WTC11 (cell line): ENCODE data around the gene FASN. TPM values are rescaled to one million over a fixed set of nuclear protein-coding genes. Genes with fewer than 3 reads are reported as not detected.

Source experiments
- ATAC-seq: fragments of 200-7000 bp; cut with Tn5 transposase; 2 replicates; pipeline ENCODE4 v1.10.0; 2021; ENCODE audit warnings: mild to moderate bottlenecking, moderate library complexity
- CTCF ChIA-PET: fragments of 300-600 bp; sonication (Branson Sonifier 250); formaldehyde crosslinking; loops from one replicate; lab custom pipeline; 2021; ENCODE audit warnings: antibody characterized with exemption; lab: Charles Lee
- POLR2A ChIA-PET: fragments of 350-600 bp; sonication (Branson Sonifier 250); formaldehyde crosslinking; loops from one replicate; lab custom pipeline; 2021; ENCODE audit warnings: antibody characterized with exemption; lab: Charles Lee
- DNase-seq: peaks from one replicate; pipeline ENCODE4 v3.0.0; 2021; ENCODE audit warnings: low spot score
- H3K27ac Mint-ChIP-seq: 2 replicates; pipeline ENCODE4 v1.8.0; 2021; ENCODE audit warnings: mixed read lengths
- H3K27me3 Mint-ChIP-seq: 2 replicates; pipeline ENCODE4 v1.8.0; 2021; ENCODE audit warnings: low read depth, mild to moderate bottlenecking, moderate library complexity, mixed read lengths
- H3K36me3 Mint-ChIP-seq: 2 replicates; pipeline ENCODE4 v1.8.0; 2021; ENCODE audit warnings: mixed read lengths
- H3K4me1 Mint-ChIP-seq: 2 replicates; pipeline ENCODE4 v1.8.0; 2022; ENCODE audit warnings: mixed read lengths
- H3K4me3 Mint-ChIP-seq: 2 replicates; pipeline ENCODE4 v1.8.0; 2021; ENCODE audit warnings: mild to moderate bottlenecking, moderate library complexity, mixed read lengths
- H3K9me3 Mint-ChIP-seq: 2 replicates; pipeline ENCODE4 v1.8.0; 2021; ENCODE audit warnings: mixed read lengths
- GRHL2 ChIP-seq: fragments of 250-450 bp; sonication (Bioruptor Pico); IDR thresholded peaks from 2 replicates; pipeline ENCODE4 v1.8.0; 2022; ENCODE audit warnings: mild to moderate bottlenecking, moderate library complexity; ENCODE audit not compliant: insufficient replicate concordance, severe bottlenecking
- IRF2 ChIP-seq: sonication (generic); formaldehyde crosslinking; IDR thresholded peaks from 2 replicates; pipeline ENCODE4 v1.8.0; 2022; ENCODE audit warnings: low read depth, missing genetic modification reagents, borderline replicate concordance
- TEAD1 ChIP-seq: sonication (generic); formaldehyde crosslinking; IDR thresholded peaks from 2 replicates; pipeline ENCODE4 v1.8.0; 2022; ENCODE audit warnings: mild to moderate bottlenecking, missing genetic modification reagents
- ZNF138 ChIP-seq: sonication (generic); formaldehyde crosslinking; conservative IDR thresholded peaks from 2 replicates; pipeline ENCODE4 v1.8.1; 2022; ENCODE audit warnings: mild to moderate bottlenecking, moderate library complexity, missing genetic modification reagents
- ZNF396 ChIP-seq: fragments of 250-450 bp; sonication (Bioruptor Pico); IDR thresholded peaks from 2 replicates; pipeline ENCODE4 v1.8.0; 2021; ENCODE audit warnings: mild to moderate bottlenecking, moderate library complexity, borderline replicate concordance
- ZNF423 ChIP-seq: fragments of 250-450 bp; sonication (Bioruptor Pico); IDR thresholded peaks from 2 replicates; pipeline ENCODE4 v2.1.2; 2022; ENCODE audit warnings: mild to moderate bottlenecking, moderate library complexity
- total RNA-seq: library from RNA; stranded (reverse); gene quantifications from 3 replicates; pipeline ENCODE4 v1.2.3, GENCODE V29; 2021
- TF ChIP-seq, protein P1 (sequence below): sonication (generic); formaldehyde crosslinking; IDR thresholded peaks from 2 replicates; pipeline ENCODE4 v1.8.1; 2023; ENCODE audit warnings: mild to moderate bottlenecking, missing genetic modification reagents
- TF ChIP-seq, protein P2 (sequence below): sonication (generic); formaldehyde crosslinking; IDR thresholded peaks from 2 replicates; pipeline ENCODE4 v1.8.1; 2022; ENCODE audit warnings: mild to moderate bottlenecking, missing genetic modification reagents, moderate library complexity, borderline replicate concordance
- TF ChIP-seq, protein P3 (sequence below): fragments of 250-450 bp; sonication (Bioruptor Pico); IDR thresholded peaks from 2 replicates; pipeline ENCODE4 v2.1.2; 2022; ENCODE audit warnings: mild to moderate bottlenecking, moderate library complexity
- TF ChIP-seq, protein P4 (sequence below): sonication (generic); formaldehyde crosslinking; IDR thresholded peaks from 2 replicates; pipeline ENCODE4 v1.8.1; 2022; ENCODE audit warnings: missing genetic modification reagents, borderline replicate concordance
- TF ChIP-seq, protein P5 (sequence below): sonication (generic); formaldehyde crosslinking; IDR thresholded peaks from 2 replicates; pipeline ENCODE4 v1.8.1; 2023; ENCODE audit warnings: mild to moderate bottlenecking, missing genetic modification reagents, moderate library complexity
- TF ChIP-seq, protein P6 (sequence below): sonication (generic); formaldehyde crosslinking; IDR thresholded peaks from 2 replicates; pipeline ENCODE4 v1.8.1; 2023; ENCODE audit warnings: mild to moderate bottlenecking, missing genetic modification reagents
- TF ChIP-seq, protein P7 (sequence below): fragments of 250-450 bp; sonication (Bioruptor Pico); IDR thresholded peaks from 2 replicates; pipeline ENCODE4 v1.9.0; 2021; ENCODE audit warnings: mild to moderate bottlenecking, borderline replicate concordance

FASN gene
- total RNA-seq, 1 experiment from 2014 or later: 742 TPM

DNA sequence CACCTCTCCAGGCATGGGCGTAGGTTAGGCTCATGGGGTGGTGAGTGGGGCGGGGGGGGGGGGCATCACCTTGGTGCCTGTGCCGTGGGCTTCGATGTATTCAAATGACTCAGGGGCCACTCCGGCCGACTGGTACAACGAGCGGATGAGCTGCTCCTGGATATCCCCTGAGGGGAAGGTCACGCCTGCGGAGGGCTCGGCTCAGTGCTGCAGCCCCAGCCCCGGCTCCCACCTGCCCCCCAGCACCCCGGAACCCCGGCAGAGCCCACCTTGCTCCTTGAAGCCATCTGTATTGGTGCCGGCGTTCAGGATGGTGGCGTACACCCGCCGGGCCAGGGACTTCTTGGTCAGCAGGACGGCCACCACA, 5.4 kb downstream of the FASN start:
- CTCF ChIA-PET: interaction anchor here (0.7 kb wide), 1 partner anchor 73 kb away, joined by 3 read pairs; no protein-coding TSS in a partner anchor
- POLR2A ChIA-PET: no interaction called here
- ATAC-seq: no peak
- DNase-seq: no peak
- Mint-ChIP-seq H3K27ac (no peak overlapping the region), H3K27me3 (no peaks in the 10 kb centered on the region), H3K4me1 (peaks cover 3% of the 10 kb centered on the region), H3K9me3 (no peaks in the 10 kb centered on the region), H3K36me3 (peaks cover 22% of the 10 kb centered on the region), H3K4me3 (no peak overlapping the region)
- TF ChIP-seq, protein P1, sequence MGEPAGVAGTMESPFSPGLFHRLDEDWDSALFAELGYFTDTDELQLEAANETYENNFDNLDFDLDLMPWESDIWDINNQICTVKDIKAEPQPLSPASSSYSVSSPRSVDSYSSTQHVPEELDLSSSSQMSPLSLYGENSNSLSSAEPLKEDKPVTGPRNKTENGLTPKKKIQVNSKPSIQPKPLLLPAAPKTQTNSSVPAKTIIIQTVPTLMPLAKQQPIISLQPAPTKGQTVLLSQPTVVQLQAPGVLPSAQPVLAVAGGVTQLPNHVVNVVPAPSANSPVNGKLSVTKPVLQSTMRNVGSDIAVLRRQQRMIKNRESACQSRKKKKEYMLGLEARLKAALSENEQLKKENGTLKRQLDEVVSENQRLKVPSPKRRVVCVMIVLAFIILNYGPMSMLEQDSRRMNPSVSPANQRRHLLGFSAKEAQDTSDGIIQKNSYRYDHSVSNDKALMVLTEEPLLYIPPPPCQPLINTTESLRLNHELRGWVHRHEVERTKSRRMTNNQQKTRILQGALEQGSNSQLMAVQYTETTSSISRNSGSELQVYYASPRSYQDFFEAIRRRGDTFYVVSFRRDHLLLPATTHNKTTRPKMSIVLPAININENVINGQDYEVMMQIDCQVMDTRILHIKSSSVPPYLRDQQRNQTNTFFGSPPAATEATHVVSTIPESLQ (CRISPR knock-in tag): no peak
- TF ChIP-seq TEAD1 (CRISPR knock-in tag) (no peak), ZNF396 (no peak), GRHL2 (CRISPR knock-in tag) (no peak)

DNA sequence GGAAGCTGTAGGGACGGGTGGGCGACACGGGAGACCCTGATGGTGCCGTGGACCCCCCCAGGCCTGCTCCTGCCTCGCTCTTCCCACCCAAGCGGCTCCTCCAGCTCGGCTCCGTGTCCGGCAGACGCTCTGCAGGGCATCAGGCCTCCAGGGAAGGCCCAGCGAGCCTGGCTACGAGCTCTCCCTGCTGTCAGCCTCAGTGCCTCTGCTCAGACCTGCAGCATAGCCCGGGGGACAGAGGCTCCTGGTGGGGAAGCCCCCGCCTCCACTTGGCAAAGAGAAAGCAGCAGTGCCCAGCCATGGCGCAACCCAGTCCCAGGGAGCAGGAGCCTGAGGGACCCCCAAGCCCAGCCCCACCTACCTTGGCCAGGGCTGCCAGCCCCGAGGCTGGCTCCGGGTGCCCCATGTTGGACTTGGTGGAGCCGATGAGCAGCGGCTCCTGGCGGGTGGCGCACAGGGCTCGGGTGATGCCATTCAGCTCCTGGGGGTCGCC, 5.9 kb downstream of the FASN start:
- no peak overlapping the region for H3K4me3 Mint-ChIP-seq
- no peak overlapping the region for H3K27ac Mint-ChIP-seq
- DNase-seq (no peak), ATAC-seq (no peak)
- H3K4me1 Mint-ChIP-seq: peaks cover 3% of the 10 kb centered on the region
- POLR2A ChIA-PET: no interaction called here
- H3K9me3 Mint-ChIP-seq: no peaks in the 10 kb centered on the region
- H3K27me3 Mint-ChIP-seq: no peaks in the 10 kb centered on the region
- CTCF ChIA-PET: interaction anchor here (0.7 kb wide), 1 partner anchor 72 kb away, joined by 3 read pairs; no protein-coding TSS in a partner anchor
- peaks cover 22% of the 10 kb centered on the region for H3K36me3 Mint-ChIP-seq
- TF ChIP-seq, protein P2, sequence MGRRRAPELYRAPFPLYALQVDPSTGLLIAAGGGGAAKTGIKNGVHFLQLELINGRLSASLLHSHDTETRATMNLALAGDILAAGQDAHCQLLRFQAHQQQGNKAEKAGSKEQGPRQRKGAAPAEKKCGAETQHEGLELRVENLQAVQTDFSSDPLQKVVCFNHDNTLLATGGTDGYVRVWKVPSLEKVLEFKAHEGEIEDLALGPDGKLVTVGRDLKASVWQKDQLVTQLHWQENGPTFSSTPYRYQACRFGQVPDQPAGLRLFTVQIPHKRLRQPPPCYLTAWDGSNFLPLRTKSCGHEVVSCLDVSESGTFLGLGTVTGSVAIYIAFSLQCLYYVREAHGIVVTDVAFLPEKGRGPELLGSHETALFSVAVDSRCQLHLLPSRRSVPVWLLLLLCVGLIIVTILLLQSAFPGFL: no peak

DNA sequence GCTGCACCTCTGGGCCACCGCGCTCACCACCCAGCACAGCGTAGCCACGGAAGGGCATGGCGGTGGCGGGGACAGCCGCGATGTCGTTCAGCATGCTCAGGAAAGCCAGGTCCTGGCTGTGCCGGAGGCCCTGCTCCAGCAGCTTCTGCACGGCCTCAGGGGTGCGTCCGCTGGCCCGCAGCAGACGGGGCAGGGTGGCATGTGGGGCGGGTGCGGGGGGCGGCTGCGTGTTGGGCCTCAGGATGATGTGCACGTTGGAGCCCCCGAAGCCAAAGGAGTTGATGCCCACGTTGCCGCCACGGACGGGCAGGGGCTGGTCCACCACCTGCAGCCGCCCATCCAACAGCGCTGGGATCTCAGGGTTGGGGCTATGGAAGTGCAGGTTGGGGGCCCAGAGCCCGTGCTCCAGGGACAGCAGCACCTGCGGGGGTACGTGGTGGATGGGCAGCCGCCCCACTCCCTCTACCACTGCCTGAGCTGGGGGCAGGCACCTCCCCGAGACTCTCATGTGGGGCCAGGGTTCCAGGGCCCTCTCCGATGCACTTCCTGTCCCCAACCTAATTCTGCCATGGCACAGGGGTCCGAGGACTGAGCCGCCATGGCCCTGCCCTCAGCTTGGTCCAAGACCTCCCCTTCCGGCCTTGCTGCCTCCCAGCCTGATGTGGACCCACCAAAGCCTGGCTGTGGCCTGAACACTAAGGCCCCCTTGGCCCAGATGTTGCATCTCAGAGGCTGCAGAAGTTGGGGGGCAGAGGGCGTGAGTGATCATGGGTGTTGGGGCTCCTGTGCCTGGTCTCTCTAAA, 6.6 kb downstream of the FASN start:
- Mint-ChIP-seq H3K4me1 (peaks cover 3% of the 10 kb centered on the region), H3K36me3 (peaks cover 25% of the 10 kb centered on the region), H3K4me3 (no peak overlapping the region), H3K27ac (no peak overlapping the region), H3K27me3 (no peaks in the 10 kb centered on the region), H3K9me3 (no peaks in the 10 kb centered on the region)
- no peak for ATAC-seq
- CTCF ChIA-PET: interaction anchor here (2.3 kb wide), 1 partner anchor 15 kb away, joined by 6 read pairs; no protein-coding TSS in a partner anchor
- DNase-seq: peak; percentile 9
- TF ChIP-seq IRF2: no peak
- TF ChIP-seq ZNF423 (CRISPR knock-in tag): no peak
- TF ChIP-seq, protein P3, sequence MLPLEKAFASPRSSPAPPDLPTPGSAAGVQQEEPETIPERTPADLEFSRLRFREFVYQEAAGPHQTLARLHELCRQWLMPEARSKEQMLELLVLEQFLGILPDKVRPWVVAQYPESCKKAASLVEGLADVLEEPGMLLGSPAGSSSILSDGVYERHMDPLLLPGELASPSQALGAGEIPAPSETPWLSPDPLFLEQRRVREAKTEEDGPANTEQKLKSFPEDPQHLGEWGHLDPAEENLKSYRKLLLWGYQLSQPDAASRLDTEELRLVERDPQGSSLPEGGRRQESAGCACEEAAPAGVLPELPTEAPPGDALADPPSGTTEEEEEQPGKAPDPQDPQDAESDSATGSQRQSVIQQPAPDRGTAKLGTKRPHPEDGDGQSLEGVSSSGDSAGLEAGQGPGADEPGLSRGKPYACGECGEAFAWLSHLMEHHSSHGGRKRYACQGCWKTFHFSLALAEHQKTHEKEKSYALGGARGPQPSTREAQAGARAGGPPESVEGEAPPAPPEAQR (CRISPR knock-in tag): no peak
- TF ChIP-seq ZNF396: no peak
- TF ChIP-seq, protein P4, sequence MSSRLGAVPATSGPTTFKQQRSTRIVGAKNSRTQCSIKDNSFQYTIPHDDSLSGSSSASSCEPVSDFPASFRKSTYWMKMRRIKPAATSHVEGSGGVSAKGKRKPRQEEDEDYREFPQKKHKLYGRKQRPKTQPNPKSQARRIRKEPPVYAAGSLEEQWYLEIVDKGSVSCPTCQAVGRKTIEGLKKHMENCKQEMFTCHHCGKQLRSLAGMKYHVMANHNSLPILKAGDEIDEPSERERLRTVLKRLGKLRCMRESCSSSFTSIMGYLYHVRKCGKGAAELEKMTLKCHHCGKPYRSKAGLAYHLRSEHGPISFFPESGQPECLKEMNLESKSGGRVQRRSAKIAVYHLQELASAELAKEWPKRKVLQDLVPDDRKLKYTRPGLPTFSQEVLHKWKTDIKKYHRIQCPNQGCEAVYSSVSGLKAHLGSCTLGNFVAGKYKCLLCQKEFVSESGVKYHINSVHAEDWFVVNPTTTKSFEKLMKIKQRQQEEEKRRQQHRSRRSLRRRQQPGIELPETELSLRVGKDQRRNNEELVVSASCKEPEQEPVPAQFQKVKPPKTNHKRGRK: no peak
- TF ChIP-seq, protein P5, sequence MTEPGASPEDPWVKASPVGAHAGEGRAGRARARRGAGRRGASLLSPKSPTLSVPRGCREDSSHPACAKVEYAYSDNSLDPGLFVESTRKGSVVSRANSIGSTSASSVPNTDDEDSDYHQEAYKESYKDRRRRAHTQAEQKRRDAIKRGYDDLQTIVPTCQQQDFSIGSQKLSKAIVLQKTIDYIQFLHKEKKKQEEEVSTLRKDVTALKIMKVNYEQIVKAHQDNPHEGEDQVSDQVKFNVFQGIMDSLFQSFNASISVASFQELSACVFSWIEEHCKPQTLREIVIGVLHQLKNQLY: no peak
- TF ChIP-seq, protein P6, sequence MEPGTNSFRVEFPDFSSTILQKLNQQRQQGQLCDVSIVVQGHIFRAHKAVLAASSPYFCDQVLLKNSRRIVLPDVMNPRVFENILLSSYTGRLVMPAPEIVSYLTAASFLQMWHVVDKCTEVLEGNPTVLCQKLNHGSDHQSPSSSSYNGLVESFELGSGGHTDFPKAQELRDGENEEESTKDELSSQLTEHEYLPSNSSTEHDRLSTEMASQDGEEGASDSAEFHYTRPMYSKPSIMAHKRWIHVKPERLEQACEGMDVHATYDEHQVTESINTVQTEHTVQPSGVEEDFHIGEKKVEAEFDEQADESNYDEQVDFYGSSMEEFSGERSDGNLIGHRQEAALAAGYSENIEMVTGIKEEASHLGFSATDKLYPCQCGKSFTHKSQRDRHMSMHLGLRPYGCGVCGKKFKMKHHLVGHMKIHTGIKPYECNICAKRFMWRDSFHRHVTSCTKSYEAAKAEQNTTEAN (CRISPR knock-in tag): no peak
- TF ChIP-seq, protein P7, sequence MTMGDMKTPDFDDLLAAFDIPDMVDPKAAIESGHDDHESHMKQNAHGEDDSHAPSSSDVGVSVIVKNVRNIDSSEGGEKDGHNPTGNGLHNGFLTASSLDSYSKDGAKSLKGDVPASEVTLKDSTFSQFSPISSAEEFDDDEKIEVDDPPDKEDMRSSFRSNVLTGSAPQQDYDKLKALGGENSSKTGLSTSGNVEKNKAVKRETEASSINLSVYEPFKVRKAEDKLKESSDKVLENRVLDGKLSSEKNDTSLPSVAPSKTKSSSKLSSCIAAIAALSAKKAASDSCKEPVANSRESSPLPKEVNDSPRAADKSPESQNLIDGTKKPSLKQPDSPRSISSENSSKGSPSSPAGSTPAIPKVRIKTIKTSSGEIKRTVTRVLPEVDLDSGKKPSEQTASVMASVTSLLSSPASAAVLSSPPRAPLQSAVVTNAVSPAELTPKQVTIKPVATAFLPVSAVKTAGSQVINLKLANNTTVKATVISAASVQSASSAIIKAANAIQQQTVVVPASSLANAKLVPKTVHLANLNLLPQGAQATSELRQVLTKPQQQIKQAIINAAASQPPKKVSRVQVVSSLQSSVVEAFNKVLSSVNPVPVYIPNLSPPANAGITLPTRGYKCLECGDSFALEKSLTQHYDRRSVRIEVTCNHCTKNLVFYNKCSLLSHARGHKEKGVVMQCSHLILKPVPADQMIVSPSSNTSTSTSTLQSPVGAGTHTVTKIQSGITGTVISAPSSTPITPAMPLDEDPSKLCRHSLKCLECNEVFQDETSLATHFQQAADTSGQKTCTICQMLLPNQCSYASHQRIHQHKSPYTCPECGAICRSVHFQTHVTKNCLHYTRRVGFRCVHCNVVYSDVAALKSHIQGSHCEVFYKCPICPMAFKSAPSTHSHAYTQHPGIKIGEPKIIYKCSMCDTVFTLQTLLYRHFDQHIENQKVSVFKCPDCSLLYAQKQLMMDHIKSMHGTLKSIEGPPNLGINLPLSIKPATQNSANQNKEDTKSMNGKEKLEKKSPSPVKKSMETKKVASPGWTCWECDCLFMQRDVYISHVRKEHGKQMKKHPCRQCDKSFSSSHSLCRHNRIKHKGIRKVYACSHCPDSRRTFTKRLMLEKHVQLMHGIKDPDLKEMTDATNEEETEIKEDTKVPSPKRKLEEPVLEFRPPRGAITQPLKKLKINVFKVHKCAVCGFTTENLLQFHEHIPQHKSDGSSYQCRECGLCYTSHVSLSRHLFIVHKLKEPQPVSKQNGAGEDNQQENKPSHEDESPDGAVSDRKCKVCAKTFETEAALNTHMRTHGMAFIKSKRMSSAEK (CRISPR knock-in tag): no peak
- TF ChIP-seq ZNF138 (CRISPR knock-in tag): no peak
- POLR2A ChIA-PET: no interaction called here
